HCT116 (cell line): ENCODE measurements around the gene DPF3. TPM values are rescaled to one million over a fixed set of nuclear protein-coding genes. Genes with fewer than 3 reads are reported as not detected.
A peak's percentile ranks its signal among the peaks of the same experiment; 100 is the strongest.

Source experiments
- ATAC-seq: fragments of 200-7000 bp; cut with Tn5 transposase; 2 replicates; pipeline ENCODE4 v1.9.1; 2020; ENCODE audit warnings: mild to moderate bottlenecking, moderate library complexity
- BruUV-seq: library from RNA; stranded (reverse); fragments of 400-500 nt; replicated peaks from 2 replicates; lab custom pipeline; 2021; lab: Mats Ljungman, UMichigan
- CTCF ChIA-PET: fragments of 300-600 bp; sonication (Branson Sonifier 250); formaldehyde crosslinking; loops from one replicate; lab custom pipeline; 2021; ENCODE audit warnings: antibody characterized with exemption; lab: Charles Lee
- POLR2A ChIA-PET: fragments of 300-600, 350-600 bp; sonication (Branson Sonifier 250); formaldehyde crosslinking; loops from one replicate; lab custom pipeline; 2021; ENCODE audit warnings: antibody characterized with exemption; lab: Charles Lee
- RAD21 ChIA-PET, 2 experiments: fragments of 300-600 bp; sonication (Branson Sonifier 250); formaldehyde crosslinking; loops; one replicate each; lab custom pipeline; 2023; ENCODE audit warnings: low total read pairs in 2 of 2; ENCODE audit not compliant: uncharacterized antibody in 2 of 2, unreplicated experiment in 2 of 2, low non-redundant PET in 1 of 2; lab: Charles Lee
- DNase-seq: peaks from one replicate; pipeline ENCODE4 v3.0.0-alpha.2; 2010; ENCODE audit warnings: low read depth, low spot score
- H2AFZ ChIP-seq: fragments of 200-600 bp; shearing (Covaris generic), sonication (generic); 2 replicates; pipeline ENCODE4 v1.6.1; 2017; ENCODE audit warnings: low read depth, mixed run types, mixed read lengths, antibody characterized with exemption, low read length; ENCODE audit not compliant: poor library complexity, severe bottlenecking
- H3K27ac ChIP-seq: 2 replicates; pipeline ENCODE4 v1.5.1; 2012; ENCODE audit warnings: low read depth, low read length
- H3K27me3 ChIP-seq: fragments of 200-600 bp; sonication (generic); 2 replicates; pipeline ENCODE4 v1.6.1; 2016; ENCODE audit warnings: mixed run types, low read length, mixed read lengths; ENCODE audit not compliant: insufficient read depth
- H3K36me3 ChIP-seq, 2 experiments: fragments of 200-500 bp in 1 of 2; fragments of 200-600 bp in 1 of 2; sonication (Bioruptor generic) in 1 of 2; sonication (generic) in 1 of 2; 2 replicates each; pipeline versions ENCODE4 v1.5.1 to v1.6.1; 2014 to 2016; ENCODE audit warnings: low read length in 2 of 2, inconsistent platforms in 1 of 2, mixed read lengths in 1 of 2, mixed run types in 1 of 2; ENCODE audit not compliant: insufficient read depth in 2 of 2, control insufficient read depth in 1 of 2
- H3K4me1 ChIP-seq, 2 experiments: fragments of 200-600 bp in 1 of 2; sonication (generic) in 1 of 2; 2 replicates each; pipeline versions ENCODE4 v1.5.1 to v1.6.1; 2012 to 2017; ENCODE audit warnings: low read length in 2 of 2, inconsistent platforms in 1 of 2, mild to moderate bottlenecking in 1 of 2, mixed read lengths in 1 of 2, mixed run types in 1 of 2, moderate library complexity in 1 of 2; ENCODE audit not compliant: insufficient read depth in 2 of 2, control insufficient read depth in 1 of 2
- H3K4me2 ChIP-seq: fragments of 200-600 bp; sonication (generic); 2 replicates; pipeline ENCODE4 v1.6.1; 2017; ENCODE audit warnings: mixed run types, low read length, mixed read lengths
- H3K4me3 ChIP-seq, 2 experiments: fragments of 200-600 bp in 1 of 2; sonication (generic) in 1 of 2; replicated peaks in 1 of 2; 2 replicates each; pipeline ENCODE4 v1.5.1; 2011 to 2016; ENCODE audit warnings: low read length in 2 of 2, control low read depth in 1 of 2, low read depth in 1 of 2, mild to moderate bottlenecking in 1 of 2, mixed read lengths in 1 of 2, mixed run types in 1 of 2
- H3K79me2 ChIP-seq: fragments of 200-600 bp; sonication (generic); 2 replicates; pipeline ENCODE4 v1.6.1; 2017; ENCODE audit warnings: mild to moderate bottlenecking, mixed run types, low read length, moderate library complexity, mixed read lengths; ENCODE audit not compliant: insufficient read depth
- H3K9ac ChIP-seq: fragments of 200-600 bp; sonication (generic); 2 replicates; pipeline ENCODE4 v1.6.1; 2016; ENCODE audit warnings: low read length, mixed read lengths
- H3K9me2 ChIP-seq: fragments of 200-600 bp; sonication (generic), shearing (Covaris generic); 2 replicates; pipeline ENCODE4 v1.6.1; 2017; ENCODE audit warnings: mixed run types, mild to moderate bottlenecking, moderate library complexity; ENCODE audit not compliant: insufficient read depth
- H3K9me3 ChIP-seq, 2 experiments: fragments of 200-500 bp in 1 of 2; fragments of 200-600 bp in 1 of 2; sonication (Bioruptor generic) in 1 of 2; sonication (generic) in 1 of 2; 2 replicates each; pipeline ENCODE4 v1.6.1; 2014 to 2017; ENCODE audit warnings: low read length in 2 of 2, mixed read lengths in 2 of 2, inconsistent platforms in 1 of 2, low read depth in 1 of 2, mild to moderate bottlenecking in 1 of 2, mixed run types in 1 of 2, moderate library complexity in 1 of 2; ENCODE audit not compliant: control insufficient read depth in 1 of 2, insufficient read depth in 1 of 2
- H4K20me1 ChIP-seq: fragments of 200-600 bp; sonication (generic), shearing (Covaris generic); 2 replicates; pipeline ENCODE4 v1.6.1; 2017; ENCODE audit warnings: mixed run types, mild to moderate bottlenecking, moderate library complexity; ENCODE audit not compliant: insufficient read depth
- ATF3 ChIP-seq: IDR thresholded peaks from 2 replicates; pipeline ENCODE4 v1.6.1; 2012
- CBX3 ChIP-seq: IDR thresholded peaks from 2 replicates; pipeline ENCODE4 v1.6.1; 2012; ENCODE audit warnings: low read depth
- CEBPB ChIP-seq: IDR thresholded peaks from 2 replicates; pipeline ENCODE4 v1.6.1; 2012; ENCODE audit warnings: low read depth
- MAX ChIP-seq: IDR thresholded peaks from 2 replicates; pipeline ENCODE4 v1.6.1; 2012
- RAD21 ChIP-seq: IDR thresholded peaks from 2 replicates; pipeline ENCODE4 v1.6.1; 2012; ENCODE audit warnings: low read depth, mild to moderate bottlenecking
- REST ChIP-seq: IDR thresholded peaks from 2 replicates; pipeline ENCODE4 v1.6.1; 2012; ENCODE audit warnings: low read depth
- SIN3A ChIP-seq: IDR thresholded peaks from 2 replicates; pipeline ENCODE4 v1.6.1; 2012; ENCODE audit warnings: low read depth
- YY1 ChIP-seq: IDR thresholded peaks from 2 replicates; pipeline ENCODE4 v1.6.1; 2011; ENCODE audit warnings: low read length, low read depth, moderate library complexity, mild to moderate bottlenecking; ENCODE audit not compliant: insufficient replicate concordance; ENCODE audit errors: extremely low read depth
- ZBTB33 ChIP-seq: IDR thresholded peaks from 2 replicates; pipeline ENCODE4 v1.6.1; 2011; ENCODE audit warnings: mild to moderate bottlenecking, low read length, moderate library complexity; ENCODE audit not compliant: insufficient replicate concordance; ENCODE audit errors: extremely low read depth
- intact Hi-C: fragments of 100-400 bp; cut with micrococcal nuclease; formaldehyde crosslinking; loops from 2 replicates; pipeline ENCODE4 v1.10.0; 2022
- total RNA-seq: library from RNA; stranded (reverse); gene quantifications from one replicate; pipeline ENCODE4 v1.2.1, GENCODE V29; 2021; ENCODE audit not compliant: unreplicated experiment

DPF3 gene
- total RNA-seq, 1 experiment from 2014 or later, result 0.27 TPM

- ChIA-PET POLR2A (interaction anchor here (1.4 kb wide), 1 partner anchor 379 kb away, joined by 4 read pairs; no protein-coding TSS in a partner anchor), RAD21 (no interaction called here), CTCF (interaction anchor here (1.4 to 3.0 kb wide), 2 partner anchors 12 to 379 kb away, joined by 10 to 23 read pairs; no protein-coding TSS in a partner anchor)
- Histone ChIP-seq H3K4me3 (peak overlapping the region; percentile 73 to 74), H3K9me3 (no peaks in the 10 kb centered on the region), H3K4me1 (peaks cover 9 to 23% of the 10 kb centered on the region in 2 experiments; a peak in 2 of 4 replicates), H3K36me3 (no peaks in the 10 kb centered on the region), H3K27ac (no peak overlapping the region), H3K9ac (no peak overlapping the region; the same call in 1 of the 2 replicates), H3K4me2 (peak overlapping the region; percentile 98), H3K79me2 (no peaks in the 10 kb centered on the region), H2AFZ (no peak overlapping the region), H3K27me3 (peaks cover 9% of the 10 kb centered on the region; the same call in 1 of the 2 replicates), H4K20me1 (no peaks in the 10 kb centered on the region), H3K9me2 (no peaks in the 10 kb centered on the region)
- no TSS peak for BruUV-seq
- peak; percentile 5 for ATAC-seq
- intact Hi-C loops, result no loop called here
- no peak for DNase-seq
- TF ChIP-seq CEBPB, result no peak
- TF ChIP-seq MAX, result no peak
- TF ChIP-seq YY1, result no peak
- TF ChIP-seq RAD21, result no peak
- no peak for TF ChIP-seq ZBTB33
- no peak for TF ChIP-seq CBX3
- no peak for TF ChIP-seq REST
- TF ChIP-seq ATF3, result no peak
- no peak for TF ChIP-seq SIN3A
Observed at GRCh38 chr14:72892879-72893635, 844 bp downstream of the DPF3 start.
